Upper lobe of left lung (tissue), 6 donors: ENCODE measurements around the gene KIAA1614. TPM values are rescaled to one million over a fixed set of nuclear protein-coding genes. Genes with fewer than 3 reads are reported as not detected.

ENCODE experiments used
- ATAC-seq, 2 donors: fragments of 200-7000 bp; cut with Tn5 transposase; one replicate each; pipeline ENCODE4 v1.9.1; 2022; ENCODE audit warnings: mild to moderate bottlenecking in 2 of 2, moderate library complexity in 2 of 2; ENCODE audit not compliant: low FRiP score in 2 of 2
- DNase-seq, 2 donors: peaks; one replicate each; pipeline ENCODE4 v3.0.0-alpha.2; 2019 to 2020
- H3K27ac ChIP-seq, 4 donors: fragments of 200-600 bp; sonication (generic); one replicate each; pipeline ENCODE4 v1.5.1; 2016 to 2019
- H3K27me3 ChIP-seq, 4 donors: fragments of 200-600 bp; sonication (generic); one replicate each; pipeline ENCODE4 v1.5.1; 2017 to 2019
- H3K36me3 ChIP-seq, 4 donors: fragments of 200-600 bp; sonication (generic); one replicate each; pipeline ENCODE4 v1.5.1; 2016 to 2019
- H3K4me1 ChIP-seq, 4 donors: fragments of 200-600 bp; sonication (generic); one replicate each; pipeline ENCODE4 v1.5.1; 2018 to 2019
- H3K4me3 ChIP-seq, 4 donors: fragments of 200-600 bp; sonication (generic); one replicate each; pipeline ENCODE4 v1.5.1; 2017 to 2019; ENCODE audit warnings: mild to moderate bottlenecking in 2 of 4, moderate library complexity in 1 of 4
- H3K9me3 ChIP-seq, 4 donors: fragments of 200-600 bp; sonication (generic); one replicate each; pipeline ENCODE4 v1.5.1; 2018 to 2019
- EP300 ChIP-seq, 4 donors: sonication (generic); formaldehyde crosslinking; IDR thresholded peaks; one replicate each; pipeline ENCODE4 v1.5.1; 2017; ENCODE audit warnings: antibody characterized with exemption in 4 of 4, control low read depth in 2 of 4
- POLR2A ChIP-seq, 4 donors: fragments of 450-650 bp; IDR thresholded peaks; one replicate each; pipeline ENCODE4 v1.5.1; 2016 to 2017; ENCODE audit warnings: antibody characterized with exemption in 4 of 4, mild to moderate bottlenecking in 2 of 4
- POLR2AphosphoS5 ChIP-seq, 2 donors: sonication (generic); formaldehyde crosslinking; IDR thresholded peaks; one replicate each; pipeline ENCODE4 v1.5.1; 2017; ENCODE audit warnings: antibody characterized with exemption in 2 of 2
- WGBS, 2 donors: methylation state at CpG; one replicate each; pipeline ENCODE4 v1.1.5; 2017 to 2018; 5-methylcytosine and 5-hydroxymethylcytosine counted together
- total RNA-seq, 6 donors: library from RNA; depleted of rRNA in 4 of 6; stranded (reverse); fragments of >200 nt in 4 of 6; gene quantifications; one replicate each; pipeline versions ENCODE4 v1.1.0 to v1.2.1, GENCODE V29; 2016 to 2021
- TF ChIP-seq, protein P1 (sequence below), 6 experiments: fragments of 450-650 bp in 4 of 6; fragments of 200-600 bp in 2 of 6; sonication (generic) in 2 of 6; IDR thresholded peaks; one replicate each; pipeline ENCODE4 v1.5.1; 2016 to 2019; ENCODE audit warnings: antibody characterized with exemption in 6 of 6
- donor health status: DM: no; HTN: no; CAD: no; lungs with moderate emphysema.
- donor health status: DM: no; HTN: yes; CAD: no; lungs with severe emphysema.

KIAA1614 gene
- total RNA-seq, 6 donors from 2014 or later = 0.79 to 11.9 (median 4.4) TPM

GRCh38 chr1:180939711-180940103 is 27.0 kb downstream of the KIAA1614 start:
- Histone ChIP-seq H3K4me1 (no peaks in the 10 kb centered on the region), H3K27me3 (no peaks in the 10 kb centered on the region), H3K27ac (no peak overlapping the region), H3K4me3 (no peak overlapping the region), H3K36me3 (peaks cover 0 to 26% (median 3%) of the 10 kb centered on the region in 4 donors), H3K9me3 (no peaks in the 10 kb centered on the region)
- 88 to 93% methylated on average over 3 of the region's 3 CpGs for WGBS, 2 donors
- ATAC-seq = no peak
- no peak for DNase-seq
- TF ChIP-seq, protein P1, sequence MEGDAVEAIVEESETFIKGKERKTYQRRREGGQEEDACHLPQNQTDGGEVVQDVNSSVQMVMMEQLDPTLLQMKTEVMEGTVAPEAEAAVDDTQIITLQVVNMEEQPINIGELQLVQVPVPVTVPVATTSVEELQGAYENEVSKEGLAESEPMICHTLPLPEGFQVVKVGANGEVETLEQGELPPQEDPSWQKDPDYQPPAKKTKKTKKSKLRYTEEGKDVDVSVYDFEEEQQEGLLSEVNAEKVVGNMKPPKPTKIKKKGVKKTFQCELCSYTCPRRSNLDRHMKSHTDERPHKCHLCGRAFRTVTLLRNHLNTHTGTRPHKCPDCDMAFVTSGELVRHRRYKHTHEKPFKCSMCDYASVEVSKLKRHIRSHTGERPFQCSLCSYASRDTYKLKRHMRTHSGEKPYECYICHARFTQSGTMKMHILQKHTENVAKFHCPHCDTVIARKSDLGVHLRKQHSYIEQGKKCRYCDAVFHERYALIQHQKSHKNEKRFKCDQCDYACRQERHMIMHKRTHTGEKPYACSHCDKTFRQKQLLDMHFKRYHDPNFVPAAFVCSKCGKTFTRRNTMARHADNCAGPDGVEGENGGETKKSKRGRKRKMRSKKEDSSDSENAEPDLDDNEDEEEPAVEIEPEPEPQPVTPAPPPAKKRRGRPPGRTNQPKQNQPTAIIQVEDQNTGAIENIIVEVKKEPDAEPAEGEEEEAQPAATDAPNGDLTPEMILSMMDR (IDR thresholded peaks at IDR 0.05) = no peak
- TF ChIP-seq EP300 (IDR thresholded peaks at IDR 0.05) (no peak), POLR2AphosphoS5 (IDR thresholded peaks at IDR 0.05) (no peak), POLR2A (IDR thresholded peaks at IDR 0.05) (no peak)

GRCh38 chr1:180940445-180940844 is 27.7 kb downstream of the KIAA1614 start:
- Histone ChIP-seq H3K9me3 (no peaks in the 10 kb centered on the region), H3K4me1 (no peaks in the 10 kb centered on the region), H3K27me3 (no peaks in the 10 kb centered on the region), H3K27ac (no peak overlapping the region), H3K36me3 (peaks cover 0 to 28% (median 7%) of the 10 kb centered on the region in 4 donors), H3K4me3 (no peak overlapping the region)
- no peak for TF ChIP-seq POLR2A (IDR thresholded peaks at IDR 0.05)
- no peak for TF ChIP-seq EP300 (IDR thresholded peaks at IDR 0.05)
- no peak for TF ChIP-seq POLR2AphosphoS5 (IDR thresholded peaks at IDR 0.05)
- TF ChIP-seq, protein P1 (IDR thresholded peaks at IDR 0.05) = no peak
- no peak for DNase-seq
- 94 to 96% methylated on average over 5 of the region's 5 CpGs for WGBS, 2 donors
- no peak for ATAC-seq

DNA sequence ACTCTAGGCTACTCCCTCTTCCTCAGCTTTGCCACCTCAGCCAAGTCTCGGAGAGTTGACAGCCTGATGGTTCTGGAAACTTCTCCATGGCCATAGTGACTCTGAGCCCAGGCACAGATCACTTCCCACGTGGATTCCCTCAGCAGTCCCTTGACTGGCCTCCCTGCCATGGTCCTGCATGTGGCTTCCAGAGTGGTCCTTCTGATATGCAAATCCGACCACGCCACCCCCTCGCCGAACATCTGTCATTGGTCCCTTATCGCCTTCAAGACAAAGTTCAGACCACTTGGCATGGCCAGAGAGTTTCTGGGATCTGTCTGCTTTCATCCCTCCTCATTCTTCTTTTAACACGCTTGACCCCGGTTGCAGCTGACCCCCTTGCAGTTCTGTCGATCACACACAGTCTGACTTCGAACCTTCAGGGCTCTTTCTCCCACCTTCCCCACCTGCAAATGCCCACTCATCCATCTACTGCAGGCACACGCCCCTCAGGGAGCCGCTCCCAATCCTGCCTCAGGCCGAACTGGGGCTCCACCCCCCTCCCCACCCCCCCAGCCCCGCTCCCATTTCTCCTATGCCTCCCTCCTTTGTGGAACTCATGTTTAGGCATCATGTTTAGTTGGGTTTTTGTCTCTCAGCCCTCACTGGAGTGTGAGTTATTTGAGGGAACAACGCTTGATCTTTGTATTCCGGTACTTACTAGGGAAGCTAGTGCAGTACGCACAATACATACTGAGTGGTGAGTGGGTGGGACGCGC is 29.0 kb downstream of the KIAA1614 start:
- Histone ChIP-seq H3K27ac (no peak overlapping the region), H3K4me3 (no peak overlapping the region), H3K27me3 (no peaks in the 10 kb centered on the region), H3K36me3 (peaks cover 0 to 24% (median 8%) of the 10 kb centered on the region in 4 donors), H3K4me1 (no peaks in the 10 kb centered on the region), H3K9me3 (no peaks in the 10 kb centered on the region)
- TF ChIP-seq EP300 (IDR thresholded peaks at IDR 0.05) = no peak
- DNase-seq = no peak
- WGBS, 2 donors = 88 to 89% methylated on average over 20 of the region's 20 CpGs
- no peak for ATAC-seq

DNA sequence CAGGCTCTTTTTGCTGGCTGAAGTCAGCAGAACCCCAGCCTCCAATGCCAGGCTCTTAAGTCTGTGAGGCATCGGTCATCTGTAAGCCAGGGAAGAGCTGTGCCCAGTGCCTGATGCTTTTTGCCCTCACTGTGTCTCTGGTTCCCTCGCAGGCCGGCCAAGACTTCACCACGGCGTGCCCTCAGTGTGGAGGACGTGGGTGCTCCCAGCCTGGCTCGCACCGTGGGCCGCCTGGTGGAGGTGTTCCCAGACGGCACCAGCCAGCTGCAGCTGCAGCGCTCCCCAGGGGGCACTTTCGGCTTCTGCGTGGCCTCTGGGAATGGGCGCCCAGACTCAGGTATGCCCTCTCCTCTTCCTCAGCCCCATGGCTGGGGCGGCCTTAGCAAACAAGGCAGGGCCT is 32.5 kb downstream of the KIAA1614 start:
- 97 to 100% methylated on average over 6 to 15 of the region's 15 CpGs for WGBS, 2 donors
- H3K4me3 ChIP-seq = no peak overlapping the region
- DNase-seq (no peak), ATAC-seq (no peak)
- H3K4me1 ChIP-seq = no peaks in the 10 kb centered on the region
- H3K36me3 ChIP-seq = peaks cover 0 to 31% (median 15%) of the 10 kb centered on the region in 4 donors
- peaks cover 0 to 4% (median 0%) of the 10 kb centered on the region in 4 donors for H3K9me3 ChIP-seq
- TF ChIP-seq POLR2AphosphoS5 (IDR thresholded peaks at IDR 0.05) (no peak), EP300 (IDR thresholded peaks at IDR 0.05) (no peak), POLR2A (IDR thresholded peaks at IDR 0.05) (no peak)
- TF ChIP-seq, protein P1 (IDR thresholded peaks at IDR 0.05) = no peak
- H3K27me3 ChIP-seq = no peaks in the 10 kb centered on the region
- no peak overlapping the region for H3K27ac ChIP-seq

- no peak for ATAC-seq
- Histone ChIP-seq H3K4me3 (no peak overlapping the region), H3K9me3 (peaks cover 0 to 4% (median 0%) of the 10 kb centered on the region in 4 donors), H3K27me3 (no peaks in the 10 kb centered on the region), H3K36me3 (peaks cover 0 to 35% (median 18%) of the 10 kb centered on the region in 4 donors), H3K4me1 (no peaks in the 10 kb centered on the region), H3K27ac (no peak overlapping the region)
- TF ChIP-seq POLR2A (IDR thresholded peaks at IDR 0.05) = no peak
- TF ChIP-seq, protein P1 (IDR thresholded peaks at IDR 0.05) = no peak
- WGBS, 2 donors = 83 to 94% methylated on average over 7 to 8 of the region's 8 CpGs
- DNase-seq = no peak
Measured at GRCh38 chr1:180945551-180945950, 32.9 kb downstream of the KIAA1614 start.
